Skin of body (tissue), 2 donors: ENCODE data around the gene RFXAP. TPM values are rescaled to one million over a fixed set of nuclear protein-coding genes. Genes with fewer than 3 reads are reported as not detected.

Experiments used
- DNase-seq: peaks from one replicate; lab custom pipeline; 2025; lab: John Stamatoyannopoulos, UW
- total RNA-seq: library from RNA; depleted of rRNA; stranded (reverse); fragments of >200 nt; gene quantifications from one replicate; pipeline ENCODE4 v1.2.3, GENCODE V29; 2014

Gene RFXAP
- total RNA-seq, 1 donor from 2014 or later = 4.3 TPM

- no peak for DNase-seq
Measured at GRCh38 chr13:36817996-36818803, 822 bp upstream of the RFXAP start.

- DNase-seq = no peak
Measured at GRCh38 chr13:36819739-36820090, 693 bp downstream of the RFXAP start.

- no peak for DNase-seq
Measured at GRCh38 chr13:36820222-36820621, 1.2 kb downstream of the RFXAP start.

GRCh38 chr13:36822785-36823184, 3.8 kb downstream of the RFXAP start:
- DNase-seq = no peak

GRCh38 chr13:36829753-36830152, 10.7 kb downstream of the RFXAP start:
- no peak for DNase-seq

GRCh38 chr13:36831291-36831690, 12.3 kb downstream of the RFXAP start:
- no peak for DNase-seq

- no peak for DNase-seq
Measured at GRCh38 chr13:36834299-36834698, 15.3 kb downstream of the RFXAP start.

- DNase-seq = no peak
Measured at GRCh38 chr13:36837354-36838092, 18.5 kb downstream of the RFXAP start.

GRCh38 chr13:36839281-36839680, 20.3 kb downstream of the RFXAP start:
- no peak for DNase-seq

GRCh38 chr13:36839981-36840380, 21.0 kb downstream of the RFXAP start:
- DNase-seq = no peak

- no peak for DNase-seq
Measured at GRCh38 chr13:36840718-36841250, 21.8 kb downstream of the RFXAP start.

- DNase-seq = no peak
Measured at GRCh38 chr13:36841391-36841790, 22.4 kb downstream of the RFXAP start.

GRCh38 chr13:36847606-36848005, 28.6 kb downstream of the RFXAP start:
- DNase-seq = no peak

- no peak for DNase-seq
Measured at GRCh38 chr13:36848199-36848982, 29.4 kb downstream of the RFXAP start.

- no peak for DNase-seq
Measured at GRCh38 chr13:36850790-36851438, 31.9 kb downstream of the RFXAP start.

- no peak for DNase-seq
Measured at GRCh38 chr13:36857253-36857652, 38.2 kb downstream of the RFXAP start.

GRCh38 chr13:36858290-36858689, 39.3 kb downstream of the RFXAP start:
- DNase-seq = peak; percentile 21

GRCh38 chr13:36859259-36859658, 40.2 kb downstream of the RFXAP start:
- DNase-seq = no peak

GRCh38 chr13:36862002-36862685, 43.1 kb downstream of the RFXAP start:
- no peak for DNase-seq

GRCh38 chr13:36862722-36863121, 43.7 kb downstream of the RFXAP start:
- DNase-seq = no peak

GRCh38 chr13:36865265-36865664, 46.2 kb downstream of the RFXAP start:
- no peak for DNase-seq
